GM21367 (cell line): ENCODE measurements around the gene MOB3C.

Experiments used
- ATAC-seq: cut with Tn5 transposase; IDR thresholded peaks from one replicate; pipeline ENCODE4 v1.9.1; 2021; ENCODE audit not compliant: unreplicated experiment

MOB3C gene

GRCh38 chr1:46639547-46639946 is 22.9 kb upstream of the MOB3C start:
- ATAC-seq = no peak

GRCh38 chr1:46638921-46639320 is 22.3 kb upstream of the MOB3C start:
- ATAC-seq = no peak

DNA sequence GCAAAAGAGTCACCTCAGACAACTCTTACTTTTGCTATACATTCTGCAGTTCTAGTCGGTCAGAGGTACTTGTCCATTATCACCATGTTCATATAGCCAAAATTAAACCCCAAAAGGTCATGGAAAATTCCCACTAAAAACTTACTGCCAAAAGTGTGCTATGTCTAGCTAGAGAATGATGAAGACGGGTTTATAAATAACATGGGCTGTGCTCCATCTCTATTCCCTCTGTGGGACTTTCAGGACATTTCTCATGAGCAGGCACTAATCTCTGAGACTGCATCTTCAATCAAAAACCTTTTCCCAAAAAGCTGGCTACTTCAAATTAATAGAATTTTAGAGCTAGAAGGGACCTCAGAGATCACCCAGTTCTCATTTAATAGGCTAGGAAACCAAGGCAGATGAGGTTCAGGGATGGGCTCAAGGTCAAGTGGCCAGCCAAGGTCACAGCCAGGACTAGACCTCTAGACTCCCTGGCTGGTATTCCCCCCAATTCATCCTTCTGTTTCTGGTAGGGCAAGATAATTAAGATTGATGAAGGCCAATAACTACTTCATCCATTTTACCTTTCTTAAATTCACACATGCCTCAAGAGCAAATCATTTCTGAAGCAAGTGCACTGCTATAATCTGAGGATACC is 21.0 kb upstream of the MOB3C start:
- no peak for ATAC-seq

DNA sequence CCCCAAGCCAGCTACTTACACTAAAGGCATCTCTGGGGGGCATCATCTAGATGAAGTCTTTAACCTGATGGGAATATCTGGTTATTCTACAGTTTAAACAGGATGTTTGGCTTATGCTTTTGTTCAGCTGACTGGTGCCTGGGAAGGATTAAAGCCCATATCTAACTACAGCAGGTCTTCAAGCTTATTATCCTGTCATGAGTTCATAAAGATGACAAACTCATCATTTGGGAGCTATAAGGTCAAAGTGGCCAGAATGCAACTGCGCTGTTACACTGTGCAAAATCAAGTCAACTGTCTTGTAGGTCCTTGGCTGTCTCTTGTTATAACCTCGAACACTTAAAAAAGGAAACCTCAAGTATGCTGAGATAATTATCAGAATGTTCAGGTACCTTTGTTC is 18.6 kb upstream of the MOB3C start:
- ATAC-seq = no peak

- ATAC-seq = no peak
These were observed 14.1 kb upstream of the MOB3C start for GRCh38 chr1:46630719-46631118.

- ATAC-seq = no peak
These were observed 7.4 kb upstream of the MOB3C start for GRCh38 chr1:46623743-46624644.

DNA sequence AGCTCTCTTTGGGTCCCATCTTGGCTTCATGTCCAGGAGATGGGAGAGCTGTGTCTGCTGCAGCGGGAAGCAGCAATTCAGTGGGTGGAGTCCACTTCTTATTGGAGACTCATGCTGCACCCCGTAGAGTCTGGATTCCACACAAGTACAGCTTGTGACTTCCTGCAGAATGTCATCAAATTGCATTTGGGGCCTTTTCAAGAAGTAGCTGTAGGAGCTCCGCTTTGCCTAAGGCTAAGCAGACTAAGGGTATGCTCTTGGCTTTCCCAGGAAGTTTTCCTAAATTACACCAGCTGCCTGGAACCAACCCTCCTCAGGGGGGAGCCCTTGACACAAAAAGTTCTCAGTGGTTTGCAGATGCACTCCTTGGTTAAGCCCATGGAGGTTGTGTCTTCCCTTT is 5.7 kb upstream of the MOB3C start:
- ATAC-seq = no peak

DNA sequence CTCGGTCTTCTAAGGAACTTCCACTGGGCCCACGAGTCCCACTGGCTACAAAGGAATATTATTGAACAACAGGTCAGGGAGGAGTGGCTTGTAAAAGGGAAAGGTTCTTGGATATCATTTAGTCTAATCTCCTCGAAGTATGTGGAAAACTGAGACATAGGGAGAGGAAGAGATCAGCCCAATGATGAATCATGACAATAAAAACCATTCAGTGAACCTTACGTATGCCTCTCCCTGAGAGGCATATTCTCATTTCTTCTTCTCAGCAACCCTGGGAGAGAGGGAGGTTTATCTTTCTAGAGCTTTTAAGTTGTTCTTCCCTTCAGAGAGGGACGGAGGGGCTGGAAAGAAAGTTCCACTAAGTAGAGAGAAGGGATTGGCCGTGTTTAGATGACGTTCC is 5.3 kb upstream of the MOB3C start:
- ATAC-seq = no peak

GRCh38 chr1:46619656-46620258 is 3.1 kb upstream of the MOB3C start:
- ATAC-seq = no peak

GRCh38 chr1:46618754-46619415 is 2.3 kb upstream of the MOB3C start:
- no peak for ATAC-seq

DNA sequence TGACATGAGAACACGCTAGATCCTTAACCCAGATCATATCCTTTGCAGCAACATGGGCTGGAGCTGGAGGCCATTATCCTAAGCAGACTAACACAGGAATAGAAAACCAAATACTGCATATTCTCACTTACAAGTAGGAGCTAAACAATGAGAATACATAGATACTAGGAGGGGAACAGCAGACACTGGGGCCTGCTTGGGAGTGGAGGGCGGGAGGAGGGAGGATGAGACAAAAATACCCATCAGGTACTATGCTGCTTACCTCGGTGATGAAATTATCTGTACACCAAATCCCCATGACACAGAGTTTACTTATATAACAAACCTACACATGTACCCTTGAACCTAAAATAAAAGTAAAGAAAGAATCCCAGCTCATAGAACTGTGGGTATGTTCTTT is 1.2 kb upstream of the MOB3C start:
- ATAC-seq = no peak

- ATAC-seq = no peak
These were observed 643 bp upstream of the MOB3C start for GRCh38 chr1:46617108-46617800.

GRCh38 chr1:46615735-46616134 is 876 bp downstream of the MOB3C start:
- ATAC-seq = no peak

DNA sequence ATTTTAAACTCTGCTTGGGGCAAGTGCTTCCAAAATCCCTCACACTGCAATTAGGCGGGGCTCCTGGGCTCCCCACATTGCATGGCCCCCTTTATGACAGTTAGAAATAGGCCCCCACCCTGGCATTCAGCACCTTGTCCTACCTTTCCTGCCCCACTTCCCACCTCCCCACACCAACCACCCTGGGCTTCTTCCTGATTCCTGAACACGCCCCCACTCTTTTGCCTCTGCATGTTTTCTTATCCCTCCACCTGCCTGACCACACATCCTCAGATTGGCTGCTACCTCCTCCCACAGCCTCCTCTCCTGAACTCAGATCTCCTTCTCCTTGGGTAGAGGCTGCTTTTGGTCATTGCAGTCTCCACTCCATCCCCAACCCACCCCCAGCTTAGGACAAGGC is 1.5 kb downstream of the MOB3C start:
- no peak for ATAC-seq

DNA sequence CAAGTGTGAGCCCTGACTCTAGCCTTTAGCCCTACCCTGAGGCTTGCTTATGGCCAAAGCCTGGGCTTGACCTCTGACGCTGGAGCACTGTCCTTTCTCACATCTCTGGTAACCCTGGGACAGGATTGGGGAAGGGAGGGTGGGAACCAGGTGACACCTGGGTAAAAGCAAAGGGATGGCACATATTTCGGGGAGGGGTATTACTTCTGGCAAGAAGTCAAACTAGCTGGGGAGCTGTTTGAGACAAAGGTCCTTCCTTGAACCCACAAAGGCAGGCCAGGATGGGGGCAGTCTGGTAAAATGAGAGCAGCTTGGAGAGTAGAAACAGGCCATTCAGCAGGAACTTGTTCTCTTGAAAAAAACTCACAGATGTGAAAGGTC is 2.0 kb downstream of the MOB3C start:
- no peak for ATAC-seq

GRCh38 chr1:46613661-46614603 is 2.7 kb downstream of the MOB3C start:
- ATAC-seq = no peak

DNA sequence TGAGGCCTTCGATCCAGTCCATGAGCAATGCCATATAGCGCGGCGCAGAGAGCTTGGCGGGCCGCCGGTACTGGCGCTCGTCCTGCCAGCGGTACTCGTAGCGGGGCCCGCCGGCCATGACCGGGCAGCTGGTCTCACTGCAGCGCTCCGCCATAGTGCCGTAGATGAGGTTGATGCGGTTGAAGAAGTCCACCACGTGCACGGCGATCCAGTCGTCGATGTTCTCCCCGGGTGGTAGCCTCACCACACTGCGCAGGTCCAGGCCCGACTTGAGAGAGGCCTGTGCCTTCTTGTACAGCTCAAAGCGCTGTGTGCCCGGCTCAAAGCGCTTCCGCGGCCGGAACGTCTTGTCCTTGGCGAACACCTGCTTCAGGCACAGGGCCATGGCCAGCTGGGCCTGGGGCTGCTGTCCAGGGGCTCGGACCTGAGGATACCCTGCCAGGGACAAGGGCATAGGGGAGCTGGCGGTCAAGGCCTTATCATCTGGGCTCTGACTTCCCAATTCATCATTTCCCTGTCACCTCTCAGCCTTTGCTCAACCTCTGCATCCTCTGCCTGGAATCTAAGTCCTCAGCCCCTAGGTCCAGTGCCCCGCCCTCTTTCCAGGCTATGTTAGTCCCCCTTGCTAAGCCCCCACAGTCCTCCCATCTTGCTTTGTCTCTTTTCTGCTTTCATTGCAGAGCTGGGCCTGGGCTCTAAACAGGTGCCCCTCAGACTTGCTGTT is 3.5 kb downstream of the MOB3C start:
- no peak for ATAC-seq

GRCh38 chr1:46611691-46612221 is 4.9 kb downstream of the MOB3C start:
- ATAC-seq = no peak
